ENCODE measurements around the gene RMI2.

Gene RMI2

GRCh38 chr16:11315510-11315909 is 29.7 kb upstream of the RMI2 start:
- H3K9me3 Mint-ChIP-seq, result no peaks in the 10 kb centered on the region
- no peak overlapping the region for H3K4me3 Mint-ChIP-seq
- H3K4me1 Mint-ChIP-seq (ENCODE audit: low read depth), result peaks cover 60% of the 10 kb centered on the region
- intact Hi-C loops (cut with micrococcal nuclease), result no loop called here
- no peaks in the 10 kb centered on the region for H3K36me3 Mint-ChIP-seq (ENCODE audit: low read depth)
- H3K27ac Mint-ChIP-seq, result peak overlapping the region; percentile 65
- peaks cover 44% of the 10 kb centered on the region for H3K27me3 Mint-ChIP-seq

GRCh38 chr16:11316331-11317015 is 28.8 kb upstream of the RMI2 start:
- Mint-ChIP-seq H3K27ac (peak overlapping the region; percentile 65), H3K4me3 (no peak overlapping the region), H3K9me3 (no peaks in the 10 kb centered on the region), H3K36me3 (ENCODE audit: low read depth) (no peaks in the 10 kb centered on the region), H3K4me1 (ENCODE audit: low read depth) (peaks cover 50% of the 10 kb centered on the region), H3K27me3 (peaks cover 45% of the 10 kb centered on the region)
- intact Hi-C loops (cut with micrococcal nuclease), result no loop called here

GRCh38 chr16:11318817-11319216 is 26.4 kb upstream of the RMI2 start:
- Mint-ChIP-seq H3K27ac (peak overlapping the region; percentile 16), H3K4me1 (ENCODE audit: low read depth) (peaks cover 26% of the 10 kb centered on the region), H3K9me3 (no peaks in the 10 kb centered on the region), H3K4me3 (no peak overlapping the region), H3K36me3 (ENCODE audit: low read depth) (no peaks in the 10 kb centered on the region), H3K27me3 (peaks cover 45% of the 10 kb centered on the region)
- intact Hi-C loops (cut with micrococcal nuclease), result no loop called here

- Mint-ChIP-seq H3K27ac (no peak overlapping the region), H3K4me1 (ENCODE audit: low read depth) (peaks cover 20% of the 10 kb centered on the region), H3K9me3 (no peaks in the 10 kb centered on the region), H3K4me3 (no peak overlapping the region), H3K27me3 (peaks cover 37% of the 10 kb centered on the region), H3K36me3 (ENCODE audit: low read depth) (no peaks in the 10 kb centered on the region)
- intact Hi-C loops (cut with micrococcal nuclease), result no loop called here
Observed at GRCh38 chr16:11319529-11320146, 25.6 kb upstream of the RMI2 start.

GRCh38 chr16:11320170-11320569 is 25.1 kb upstream of the RMI2 start:
- Mint-ChIP-seq H3K27ac (no peak overlapping the region), H3K4me3 (no peak overlapping the region), H3K36me3 (ENCODE audit: low read depth) (no peaks in the 10 kb centered on the region), H3K27me3 (peaks cover 32% of the 10 kb centered on the region), H3K4me1 (ENCODE audit: low read depth) (peaks cover 23% of the 10 kb centered on the region), H3K9me3 (no peaks in the 10 kb centered on the region)
- intact Hi-C loops (cut with micrococcal nuclease), result no loop called here

GRCh38 chr16:11321662-11322061 is 23.6 kb upstream of the RMI2 start:
- Mint-ChIP-seq H3K27me3 (peaks cover 22% of the 10 kb centered on the region), H3K9me3 (no peaks in the 10 kb centered on the region), H3K4me1 (ENCODE audit: low read depth) (peaks cover 27% of the 10 kb centered on the region), H3K27ac (no peak overlapping the region), H3K4me3 (no peak overlapping the region), H3K36me3 (ENCODE audit: low read depth) (no peaks in the 10 kb centered on the region)
- intact Hi-C loops (cut with micrococcal nuclease), result no loop called here

GRCh38 chr16:11322823-11323222 is 22.4 kb upstream of the RMI2 start:
- H3K27ac Mint-ChIP-seq, result no peak overlapping the region
- no peak overlapping the region for H3K4me3 Mint-ChIP-seq
- H3K36me3 Mint-ChIP-seq (ENCODE audit: low read depth), result no peaks in the 10 kb centered on the region
- H3K4me1 Mint-ChIP-seq (ENCODE audit: low read depth), result peaks cover 38% of the 10 kb centered on the region
- H3K27me3 Mint-ChIP-seq, result peaks cover 19% of the 10 kb centered on the region
- intact Hi-C loops (cut with micrococcal nuclease), result no loop called here
- no peaks in the 10 kb centered on the region for H3K9me3 Mint-ChIP-seq

- intact Hi-C loops (cut with micrococcal nuclease), result no loop called here
- peaks cover 14% of the 10 kb centered on the region for H3K27me3 Mint-ChIP-seq
- H3K9me3 Mint-ChIP-seq, result no peaks in the 10 kb centered on the region
- H3K4me3 Mint-ChIP-seq, result no peak overlapping the region
- H3K36me3 Mint-ChIP-seq (ENCODE audit: low read depth), result no peaks in the 10 kb centered on the region
- H3K27ac Mint-ChIP-seq, result no peak overlapping the region
- peaks cover 44% of the 10 kb centered on the region for H3K4me1 Mint-ChIP-seq (ENCODE audit: low read depth)
Observed at GRCh38 chr16:11323551-11324336, 21.5 kb upstream of the RMI2 start.

- intact Hi-C loops (cut with micrococcal nuclease), result loop anchor here (2.0 kb wide), 2 partner anchors 15 to 29 kb away; no protein-coding TSS in a partner anchor
- H3K27me3 Mint-ChIP-seq, result peaks cover 15% of the 10 kb centered on the region
- H3K27ac Mint-ChIP-seq, result peak overlapping the region; percentile 94
- H3K36me3 Mint-ChIP-seq (ENCODE audit: low read depth), result no peaks in the 10 kb centered on the region
- no peaks in the 10 kb centered on the region for H3K9me3 Mint-ChIP-seq
- peaks cover 60% of the 10 kb centered on the region for H3K4me1 Mint-ChIP-seq (ENCODE audit: low read depth)
- peak overlapping the region; percentile 2 for H3K4me3 Mint-ChIP-seq
Observed at GRCh38 chr16:11325404-11326083, 19.7 kb upstream of the RMI2 start.

- Mint-ChIP-seq H3K4me1 (ENCODE audit: low read depth) (peaks cover 65% of the 10 kb centered on the region), H3K9me3 (no peaks in the 10 kb centered on the region), H3K36me3 (ENCODE audit: low read depth) (no peaks in the 10 kb centered on the region), H3K27me3 (peaks cover 18% of the 10 kb centered on the region), H3K27ac (peak overlapping the region; percentile 94), H3K4me3 (no peak overlapping the region)
- intact Hi-C loops (cut with micrococcal nuclease), result loop anchor here (2.0 kb wide), 2 partner anchors 15 to 29 kb away; no protein-coding TSS in a partner anchor
Observed at GRCh38 chr16:11326084-11326736, 19.0 kb upstream of the RMI2 start.

GRCh38 chr16:11326737-11327276 is 18.5 kb upstream of the RMI2 start:
- Mint-ChIP-seq H3K4me1 (ENCODE audit: low read depth) (peaks cover 65% of the 10 kb centered on the region), H3K27ac (peak overlapping the region; percentile 94), H3K9me3 (no peaks in the 10 kb centered on the region)

GRCh38 chr16:11327277-11328171 is 17.7 kb upstream of the RMI2 start:
- peak overlapping the region; percentile 50 for H3K4me3 Mint-ChIP-seq
- no peaks in the 10 kb centered on the region for H3K9me3 Mint-ChIP-seq
- H3K4me1 Mint-ChIP-seq (ENCODE audit: low read depth), result peaks cover 65% of the 10 kb centered on the region
- no peaks in the 10 kb centered on the region for H3K36me3 Mint-ChIP-seq (ENCODE audit: low read depth)
- peak overlapping the region; percentile 94 for H3K27ac Mint-ChIP-seq
- intact Hi-C loops (cut with micrococcal nuclease), result loop anchor here (2.0 kb wide), 2 partner anchors 17 to 27 kb away; no protein-coding TSS in a partner anchor
- peaks cover 25% of the 10 kb centered on the region for H3K27me3 Mint-ChIP-seq

More at GRCh38 chr16:11326737-11327276, 18.5 kb upstream of the RMI2 start:
- Mint-ChIP-seq H3K4me3 (peak overlapping the region; percentile 17), H3K36me3 (ENCODE audit: low read depth) (no peaks in the 10 kb centered on the region), H3K27me3 (peaks cover 22% of the 10 kb centered on the region)
- intact Hi-C loops (cut with micrococcal nuclease), result loop anchor here (2.0 kb wide), 2 partner anchors 16 to 28 kb away; no protein-coding TSS in a partner anchor

Data from dendritic cell treated with granulocyte-macrophage colony-stimulating factor and Interleukin-4, amounts not matched to agents 40 ng/mL and 50 ng/mL, for 4 days (primary cell).